SK-N-SH (cell line): Measurements from ENCODE around the gene C17orf100. TPM values are rescaled to one million over a fixed set of nuclear protein-coding genes. Genes with fewer than 3 reads are reported as not detected.

ENCODE experiments used
- CTCF ChIA-PET: fragments of 300-600, 350-600 bp; formaldehyde crosslinking; extraction: SDS; loops from one replicate; lab custom pipeline; 2021; lab: Yijun Ruan, JAX
- POLR2A ChIA-PET: fragments of 350-600 bp; sonication (Branson Sonifier 250); formaldehyde crosslinking; extraction: SDS; loops from one replicate; lab custom pipeline; 2020; ENCODE audit warnings: antibody characterized with exemption, inconsistent platforms; lab: Yijun Ruan, JAX
- DNase-seq: peaks from one replicate; pipeline ENCODE4 v3.0.0; 2012
- H2AFZ ChIP-seq: fragments of 200-600 bp; sonication (generic); 2 replicates; pipeline ENCODE4 v1.8.1; 2016; ENCODE audit warnings: antibody characterized with exemption, mild to moderate bottlenecking, low read depth
- H3F3A ChIP-seq: fragments of 200-600 bp; sonication (generic); replicated peaks from 2 replicates; pipeline ENCODE3; 2016; ENCODE audit warnings: antibody characterized with exemption, mild to moderate bottlenecking; ENCODE audit not compliant: insufficient read depth
- H3K27ac ChIP-seq, 2 experiments: fragments of 200-500 bp in 1 of 2; fragments of 200-600 bp in 1 of 2; sonication (Bioruptor generic) in 1 of 2; sonication (generic), shearing (Covaris generic) in 1 of 2; 2 replicates each; pipeline versions ENCODE4 v1.5.1 to v1.6.1; 2014 to 2016; ENCODE audit warnings: low read depth in 2 of 2, inconsistent platforms in 1 of 2, low read length in 1 of 2, mild to moderate bottlenecking in 1 of 2, mixed read lengths in 1 of 2
- H3K27me3 ChIP-seq: fragments of 200-600 bp; sonication (generic), shearing (Covaris generic); 2 replicates; pipeline ENCODE4 v1.6.1; 2016; ENCODE audit warnings: mixed run types; ENCODE audit not compliant: insufficient read depth
- H3K36me3 ChIP-seq, 2 experiments: fragments of 200-500 bp in 1 of 2; fragments of 200-600 bp in 1 of 2; sonication (Bioruptor generic) in 1 of 2; sonication (generic) in 1 of 2; replicated peaks in 1 of 2; 2 replicates each; pipeline versions ENCODE3 to v1.5.1; 2014 to 2016; ENCODE audit warnings: low read length in 1 of 2, mild to moderate bottlenecking in 1 of 2; ENCODE audit not compliant: insufficient read depth in 2 of 2, control insufficient read depth in 1 of 2
- H3K4me1 ChIP-seq, 2 experiments: fragments of 200-500 bp in 1 of 2; fragments of 200-600 bp in 1 of 2; sonication (Bioruptor generic) in 1 of 2; sonication (generic), shearing (Covaris generic) in 1 of 2; 2 replicates each; pipeline versions ENCODE4 v1.5.1 to v1.6.1; 2014 to 2016; ENCODE audit warnings: low read depth in 1 of 2, low read length in 1 of 2, mixed run types in 1 of 2; ENCODE audit not compliant: insufficient read depth in 2 of 2, control insufficient read depth in 1 of 2
- H3K4me2 ChIP-seq: fragments of 200-600 bp; sonication (generic), shearing (Covaris generic); 2 replicates; pipeline ENCODE4 v1.6.1; 2017; ENCODE audit warnings: mixed run types
- H3K4me3 ChIP-seq, 2 experiments: fragments of 200-500 bp in 1 of 2; fragments of 200-600 bp in 1 of 2; sonication (Bioruptor generic) in 1 of 2; sonication (generic), shearing (Covaris generic) in 1 of 2; 2 replicates each; pipeline versions ENCODE4 v1.5.1 to v1.8.1; 2014 to 2016; ENCODE audit warnings: low read depth in 2 of 2, inconsistent platforms in 1 of 2, low read length in 1 of 2, mild to moderate bottlenecking in 1 of 2, mixed read lengths in 1 of 2, moderate library complexity in 1 of 2
- H3K79me2 ChIP-seq: fragments of 200-600 bp; sonication (generic); 2 replicates; pipeline ENCODE4 v1.8.1; 2017; ENCODE audit warnings: mild to moderate bottlenecking; ENCODE audit not compliant: insufficient read depth
- H3K9ac ChIP-seq: fragments of 200-600 bp; sonication (generic); 2 replicates; pipeline ENCODE4 v1.6.1; 2017; ENCODE audit warnings: mixed run types
- H3K9me2 ChIP-seq: fragments of 200-600 bp; sonication (generic); 2 replicates; pipeline ENCODE4 v1.6.1; 2017; ENCODE audit warnings: mixed run types
- H3K9me3 ChIP-seq: fragments of 200-600 bp; sonication (generic); 2 replicates; pipeline ENCODE4 v1.6.1; 2017; ENCODE audit warnings: mixed run types, mild to moderate bottlenecking, moderate library complexity
- H4K20me1 ChIP-seq: fragments of 200-600 bp; sonication (generic); 2 replicates; pipeline ENCODE4 v1.6.1; 2017; ENCODE audit warnings: mild to moderate bottlenecking, mixed run types; ENCODE audit not compliant: insufficient read depth
- GATA2 ChIP-seq: sonication (generic); formaldehyde crosslinking; IDR thresholded peaks from 2 replicates; pipeline ENCODE4 v1.5.0; 2020; ENCODE audit warnings: mild to moderate bottlenecking, missing genetic modification reagents
- PBX3 ChIP-seq: IDR thresholded peaks from 2 replicates; pipeline ENCODE4; 2012
- POLR2AphosphoS5 ChIP-seq: IDR thresholded peaks from 2 replicates; pipeline ENCODE4 v1.6.1; 2012; ENCODE audit warnings: low read depth, low read length
- RCOR1 ChIP-seq: fragments of 150-350 bp; IDR thresholded peaks from 2 replicates; pipeline ENCODE4 v1.6.1; 2017; ENCODE audit warnings: antibody characterized with exemption, low read length
- RFX5 ChIP-seq: IDR thresholded peaks from 2 replicates; pipeline ENCODE4 v1.6.1; 2012; ENCODE audit warnings: mild to moderate bottlenecking, improper control_type of control experiment, low read length
- RXRA ChIP-seq: IDR thresholded peaks from 2 replicates; pipeline ENCODE4 v1.4.0; 2012; ENCODE audit warnings: low read depth, mild to moderate bottlenecking, borderline replicate concordance
- SIN3A ChIP-seq: IDR thresholded peaks from 2 replicates; pipeline ENCODE4 v1.6.1; 2012; ENCODE audit warnings: low read depth, mild to moderate bottlenecking, low read length, moderate library complexity, borderline replicate concordance
- TCF12 ChIP-seq: IDR thresholded peaks from 2 replicates; pipeline ENCODE4 v1.4.0; 2012
- TEAD4 ChIP-seq: IDR thresholded peaks from 2 replicates; pipeline ENCODE4 v1.4.0; 2012; ENCODE audit warnings: mild to moderate bottlenecking, borderline replicate concordance; ENCODE audit not compliant: insufficient read depth
- WGBS: methylation state at CpG from one replicate; pipeline ENCODE4 v1.1.6; 2017; ENCODE audit warnings: low lambda C conversion rate; 5-methylcytosine and 5-hydroxymethylcytosine counted together
- polyA plus RNA-seq, 3 experiments: library from polyadenylated mRNA; depleted of rRNA; stranded (reverse); fragments of >200 nt; gene quantifications; 2 replicates each; pipeline ENCODE4 v1.2.3, GENCODE V29; 2012
- TF ChIP-seq, protein P1 (sequence below): IDR thresholded peaks from 2 replicates; pipeline ENCODE4 v1.4.0; 2012; ENCODE audit warnings: low read depth
- TF ChIP-seq, protein P2 (sequence below): fragments of 150-350 bp; IDR thresholded peaks from 2 replicates; pipeline ENCODE4 v1.6.1; 2016; ENCODE audit warnings: mild to moderate bottlenecking, low read depth, low read length
- TF ChIP-seq, protein P3 (sequence below): IDR thresholded peaks from 2 replicates; pipeline ENCODE4 v1.4.0; 2012; ENCODE audit warnings: low read depth, borderline replicate concordance

Gene C17orf100
- polyA plus RNA-seq, 1 of the 3 experiments (the other 2 are of a cell fraction), result 2.6 TPM

GRCh38 chr17:6670999-6671398, 19.4 kb downstream of the C17orf100 start:
- Histone ChIP-seq H3K79me2 (no peaks in the 10 kb centered on the region), H3K27ac (no peak overlapping the region), H3K9me3 (no peaks in the 10 kb centered on the region), H3K4me1 (no peaks in the 10 kb centered on the region), H3K4me3 (no peak overlapping the region), H2AFZ (no peak overlapping the region), H3K9ac (no peak overlapping the region), H3F3A (no peaks in the 10 kb centered on the region), H4K20me1 (no peaks in the 10 kb centered on the region), H3K4me2 (no peak overlapping the region), H3K9me2 (no peaks in the 10 kb centered on the region), H3K27me3 (peaks cover 73% of the 10 kb centered on the region), H3K36me3 (no peaks in the 10 kb centered on the region)
- POLR2A ChIA-PET, result no interaction called here
- 42% methylated on average over 6 of the region's 6 CpGs for WGBS
- CTCF ChIA-PET, result interaction anchor here (1.1 to 1.4 kb wide), 2 partner anchors 31 to 172 kb away, joined by 3 read pairs; no protein-coding TSS in a partner anchor
- no peak for TF ChIP-seq GATA2 (CRISPR knock-in tag)
- no peak for TF ChIP-seq RFX5
- TF ChIP-seq, protein P1, sequence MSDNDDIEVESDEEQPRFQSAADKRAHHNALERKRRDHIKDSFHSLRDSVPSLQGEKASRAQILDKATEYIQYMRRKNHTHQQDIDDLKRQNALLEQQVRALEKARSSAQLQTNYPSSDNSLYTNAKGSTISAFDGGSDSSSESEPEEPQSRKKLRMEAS, result no peak
- no peak for DNase-seq

DNA sequence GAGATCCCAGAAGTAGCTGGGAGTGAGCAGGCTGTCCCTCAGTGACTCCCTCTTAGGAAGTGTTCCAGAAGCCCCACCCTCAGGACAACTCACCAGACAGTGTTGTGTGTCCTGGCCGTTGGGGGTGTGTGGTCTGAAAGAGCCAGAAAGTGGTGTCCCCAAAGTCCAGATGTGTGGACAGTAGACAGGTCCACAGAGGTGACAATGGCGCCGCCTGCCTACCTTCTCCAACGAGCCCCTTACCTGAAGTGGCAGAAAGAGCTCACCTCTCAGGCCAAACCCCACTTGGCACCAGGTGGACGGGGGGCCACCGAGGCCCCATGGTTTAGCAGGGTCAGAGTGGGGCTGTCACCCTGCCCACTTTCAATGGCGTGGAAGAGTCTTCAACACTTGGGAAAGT, 19.9 kb downstream of the C17orf100 start:
- H3K79me2 ChIP-seq, result no peaks in the 10 kb centered on the region
- H3K27me3 ChIP-seq, result peaks cover 74% of the 10 kb centered on the region
- no peaks in the 10 kb centered on the region for H3K36me3 ChIP-seq
- no peak overlapping the region for H2AFZ ChIP-seq
- 12% methylated on average over 6 of the region's 7 CpGs for WGBS
- no peak for DNase-seq
- H3K4me2 ChIP-seq, result no peak overlapping the region
- no peaks in the 10 kb centered on the region for H3K9me3 ChIP-seq
- H3K27ac ChIP-seq, result no peak overlapping the region
- H3K9me2 ChIP-seq, result no peaks in the 10 kb centered on the region
- H4K20me1 ChIP-seq, result no peaks in the 10 kb centered on the region
- TF ChIP-seq, protein P1, result no peak
- no peaks in the 10 kb centered on the region for H3F3A ChIP-seq
- no peak overlapping the region for H3K9ac ChIP-seq
- no peaks in the 10 kb centered on the region for H3K4me1 ChIP-seq
- no peak overlapping the region for H3K4me3 ChIP-seq
- CTCF ChIA-PET, result interaction anchor here (1.1 to 1.4 kb wide), 2 partner anchors 31 to 171 kb away, joined by 3 read pairs; no protein-coding TSS in a partner anchor
- POLR2A ChIA-PET, result no interaction called here

- Histone ChIP-seq H3K9me2 (no peaks in the 10 kb centered on the region), H3K9ac (no peak overlapping the region), H3K27ac (no peak overlapping the region), H3K4me3 (no peak overlapping the region)
- CTCF ChIA-PET, result interaction anchor here (1.4 kb wide), 1 partner anchor 9 kb away, joined by 6 read pairs; no protein-coding TSS in a partner anchor
- no peak for DNase-seq
- TF ChIP-seq PBX3 (no peak), RXRA (no peak), TEAD4 (no peak), SIN3A (no peak), RCOR1 (no peak), TCF12 (no peak), POLR2AphosphoS5 (no peak)
- TF ChIP-seq, protein P2, sequence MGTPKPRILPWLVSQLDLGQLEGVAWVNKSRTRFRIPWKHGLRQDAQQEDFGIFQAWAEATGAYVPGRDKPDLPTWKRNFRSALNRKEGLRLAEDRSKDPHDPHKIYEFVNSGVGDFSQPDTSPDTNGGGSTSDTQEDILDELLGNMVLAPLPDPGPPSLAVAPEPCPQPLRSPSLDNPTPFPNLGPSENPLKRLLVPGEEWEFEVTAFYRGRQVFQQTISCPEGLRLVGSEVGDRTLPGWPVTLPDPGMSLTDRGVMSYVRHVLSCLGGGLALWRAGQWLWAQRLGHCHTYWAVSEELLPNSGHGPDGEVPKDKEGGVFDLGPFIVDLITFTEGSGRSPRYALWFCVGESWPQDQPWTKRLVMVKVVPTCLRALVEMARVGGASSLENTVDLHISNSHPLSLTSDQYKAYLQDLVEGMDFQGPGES, result no peak
- TF ChIP-seq, protein P3, sequence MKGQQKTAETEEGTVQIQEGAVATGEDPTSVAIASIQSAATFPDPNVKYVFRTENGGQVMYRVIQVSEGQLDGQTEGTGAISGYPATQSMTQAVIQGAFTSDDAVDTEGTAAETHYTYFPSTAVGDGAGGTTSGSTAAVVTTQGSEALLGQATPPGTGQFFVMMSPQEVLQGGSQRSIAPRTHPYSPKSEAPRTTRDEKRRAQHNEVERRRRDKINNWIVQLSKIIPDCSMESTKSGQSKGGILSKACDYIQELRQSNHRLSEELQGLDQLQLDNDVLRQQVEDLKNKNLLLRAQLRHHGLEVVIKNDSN, result no peak
- TF ChIP-seq, protein P1, result no peak
- TF ChIP-seq, all 33 proteins: peak for 0
- peaks cover 78% of the 10 kb centered on the region for H3K27me3 ChIP-seq
- POLR2A ChIA-PET, result no interaction called here
- H3K9me3 ChIP-seq, result no peaks in the 10 kb centered on the region
- WGBS, result 48% methylated on average over 11 of the region's 13 CpGs
- H3F3A ChIP-seq, result no peaks in the 10 kb centered on the region
- no peaks in the 10 kb centered on the region for H3K36me3 ChIP-seq
- no peaks in the 10 kb centered on the region for H4K20me1 ChIP-seq
- H3K4me1 ChIP-seq, result no peaks in the 10 kb centered on the region
- H3K79me2 ChIP-seq, result no peaks in the 10 kb centered on the region
- no peak overlapping the region for H2AFZ ChIP-seq
- no peak overlapping the region for H3K4me2 ChIP-seq
These were observed 23.0 kb downstream of the C17orf100 start for GRCh38 chr17:6674586-6674985.
